AG04449 (cell line): Measurements from ENCODE around the gene RCBTB1.

Experiments
- CTCF ChIA-PET: fragments of 350-600 bp; formaldehyde crosslinking; extraction: SDS; loops from one replicate; lab custom pipeline; 2021; ENCODE audit warnings: antibody characterized with exemption; lab: Yijun Ruan, JAX
- POLR2A ChIA-PET: fragments of 400-600, 350-600 bp; formaldehyde crosslinking; extraction: SDS; loops from one replicate; lab custom pipeline; 2020; ENCODE audit warnings: antibody characterized with exemption, inconsistent platforms; lab: Yijun Ruan, JAX
- DNase-seq: peaks from one replicate; pipeline ENCODE4 v3.0.0-alpha.2; 2010; ENCODE audit warnings: low read depth, low spot score
- H3K4me3 ChIP-seq: 2 replicates; pipeline ENCODE4 v1.5.1; 2011; ENCODE audit warnings: low read depth, mild to moderate bottlenecking, control low read depth, low read length
- CTCF ChIP-seq: IDR thresholded peaks from one replicate; pipeline ENCODE4 v1.5.1; 2011; ENCODE audit warnings: mild to moderate bottlenecking, moderate library complexity, low read length, control low read depth, inconsistent platforms; ENCODE audit not compliant: insufficient read depth; ENCODE audit errors: missing control alignments

RCBTB1 gene

GRCh38 chr13:49533011-49533410, 52.3 kb downstream of the RCBTB1 start:
- ChIA-PET CTCF (interaction anchor here (1.2 kb wide), 1 partner anchor 17 kb away, joined by 3 read pairs; no protein-coding TSS in a partner anchor), POLR2A (no interaction called here)
- no peak overlapping the region for H3K4me3 ChIP-seq
- no peak for DNase-seq
- no peak for TF ChIP-seq CTCF

DNA sequence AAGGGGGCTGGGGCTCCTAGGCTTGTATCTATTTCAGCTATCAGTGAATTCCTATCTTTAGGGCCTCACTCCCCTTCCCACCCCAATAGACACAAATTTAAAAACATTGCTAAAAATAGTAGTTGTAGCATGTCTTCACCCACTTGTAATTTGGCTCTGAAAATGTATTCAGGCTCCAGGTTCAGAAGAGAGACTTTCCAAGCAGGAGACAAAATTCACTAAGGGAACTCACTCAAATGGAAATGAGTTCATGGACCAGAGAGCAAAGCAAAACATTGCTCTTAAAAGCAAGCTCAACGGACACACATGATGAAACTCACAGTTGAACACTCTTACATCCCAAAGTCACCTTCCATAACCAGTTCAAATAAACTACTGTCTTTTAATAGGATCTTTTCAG, 52.8 kb downstream of the RCBTB1 start:
- CTCF ChIA-PET = interaction anchor here (1.2 kb wide), 1 partner anchor 16 kb away, joined by 3 read pairs; no protein-coding TSS in a partner anchor
- no peak for TF ChIP-seq CTCF

GRCh38 chr13:49530457-49530856, 54.9 kb downstream of the RCBTB1 start:
- TF ChIP-seq CTCF = no peak
- H3K4me3 ChIP-seq = no peak overlapping the region
- ChIA-PET POLR2A (no interaction called here), CTCF (no interaction called here)
- no peak for DNase-seq

More for the DNA sequence above, 52.8 kb downstream of the RCBTB1 start:
- POLR2A ChIA-PET = no interaction called here
- H3K4me3 ChIP-seq = no peak overlapping the region
- DNase-seq = no peak

DNA sequence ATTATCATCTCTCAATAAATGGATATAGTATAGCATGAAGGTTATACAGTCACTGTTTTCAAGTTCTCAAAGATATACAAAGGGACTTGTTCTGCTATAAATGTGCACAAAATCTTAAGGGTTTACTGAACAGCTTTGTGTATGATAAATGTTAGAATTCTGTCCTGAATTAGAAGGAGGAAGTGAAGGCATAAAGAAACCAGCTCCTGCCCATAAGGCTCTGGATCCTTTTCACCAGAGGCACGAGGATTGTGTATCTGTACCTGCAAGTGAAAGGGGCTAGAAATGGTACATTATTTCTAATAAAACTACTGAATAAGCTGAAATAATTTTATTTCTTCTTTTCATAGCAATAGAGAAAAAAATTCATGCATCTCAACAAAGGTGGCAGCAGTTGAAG, 57.2 kb downstream of the RCBTB1 start:
- ChIA-PET POLR2A (no interaction called here), CTCF (interaction anchor here (0.9 to 1.2 kb wide), 2 partner anchors 9 to 10 kb away, joined by 3 read pairs; no protein-coding TSS in a partner anchor)
- no peak overlapping the region for H3K4me3 ChIP-seq
- DNase-seq = no peak
- TF ChIP-seq CTCF = no peak

DNA sequence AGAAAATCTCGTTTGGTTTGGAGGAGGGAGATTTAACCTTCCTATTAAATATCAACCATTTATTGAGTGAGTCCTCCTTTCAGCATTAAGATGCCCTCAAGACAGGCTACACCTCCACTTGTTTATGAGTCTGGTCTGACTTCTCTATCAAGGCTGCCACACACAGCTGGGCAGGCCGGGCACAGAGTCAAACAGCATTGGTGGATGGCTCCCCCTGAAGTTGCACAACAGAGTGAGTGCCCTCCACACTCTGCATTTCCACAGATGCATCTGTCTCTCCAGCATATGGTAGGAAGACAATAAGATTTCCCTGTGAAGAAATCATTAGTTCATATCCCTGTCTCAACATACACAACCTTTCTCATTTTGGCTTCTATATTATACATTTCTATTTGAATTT, 58.2 kb downstream of the RCBTB1 start:
- no peak for DNase-seq
- ChIA-PET POLR2A (no interaction called here), CTCF (no interaction called here)
- no peak overlapping the region for H3K4me3 ChIP-seq
- no peak for TF ChIP-seq CTCF

DNA sequence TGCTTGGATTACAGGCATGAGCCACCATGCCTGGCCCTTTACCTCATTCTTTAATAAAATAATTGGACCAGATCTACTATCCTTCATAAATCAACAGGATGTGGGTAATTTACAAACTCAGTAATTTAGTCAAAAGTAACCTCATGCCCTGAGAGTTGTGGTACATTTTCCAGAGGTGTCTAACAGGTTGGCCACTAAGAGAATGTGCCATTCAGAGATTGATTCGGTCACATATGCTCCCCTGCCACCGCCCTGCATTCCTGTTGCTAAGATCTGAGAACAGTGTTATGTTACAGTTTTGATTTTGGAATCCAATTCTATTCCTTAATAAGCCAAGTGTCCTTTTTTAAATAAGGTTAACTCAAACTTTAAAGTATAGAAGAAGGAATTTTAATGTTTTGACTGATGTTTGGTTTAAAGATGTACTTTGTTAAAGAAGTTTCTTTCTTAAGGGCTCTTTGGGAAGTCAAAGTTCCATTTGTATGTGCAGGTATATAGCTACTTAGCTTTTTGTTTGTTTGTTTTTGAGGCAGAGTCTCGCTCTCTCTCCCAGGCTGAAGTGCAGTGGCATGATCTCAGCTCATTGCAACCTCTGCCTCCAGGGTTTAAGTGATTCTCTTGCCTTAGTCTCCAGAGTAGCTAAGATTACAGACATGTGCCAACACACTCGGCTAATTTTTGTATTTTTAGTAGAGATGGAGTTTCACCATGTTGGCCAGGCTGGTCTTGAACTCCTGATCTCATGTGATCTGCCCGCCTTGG, 60.4 kb downstream of the RCBTB1 start:
- no peak for DNase-seq
- ChIA-PET CTCF (no interaction called here), POLR2A (no interaction called here)
- H3K4me3 ChIP-seq = no peak overlapping the region
- no peak for TF ChIP-seq CTCF
